Spleen (tissue), 7 donors: Measurements from ENCODE around the gene LTB4R2.

Experiments used
- POLR2AphosphoS5 ChIP-seq, 3 donors: sonication (generic); formaldehyde crosslinking; IDR thresholded peaks; one replicate each; pipeline ENCODE4 v1.5.1; 2017; ENCODE audit warnings: antibody characterized with exemption in 3 of 3
- TF ChIP-seq, protein P1 (sequence below), 11 experiments: fragments of 200-600 bp in 7 of 11; fragments of 450-650 bp in 4 of 11; sonication (generic) in 4 of 11; IDR thresholded peaks in 8 of 11; conservative IDR thresholded peaks in 3 of 11; 1 replicate in 7 of 11; 2 replicates in 4 of 11; pipeline versions ENCODE4 v1.4.0 to v1.8.0; 2016 to 2021; ENCODE audit warnings: antibody characterized with exemption in 11 of 11, inconsistent platforms in 4 of 11, mild to moderate bottlenecking in 1 of 11
- donor health status: DM: no; HTN: no; CAD: no; lungs with moderate emphysema.
- donor health status: DM: no; HTN: no; CAD: no.
- donor health status: DM: no; HTN: no; CAD: no.

DNA sequence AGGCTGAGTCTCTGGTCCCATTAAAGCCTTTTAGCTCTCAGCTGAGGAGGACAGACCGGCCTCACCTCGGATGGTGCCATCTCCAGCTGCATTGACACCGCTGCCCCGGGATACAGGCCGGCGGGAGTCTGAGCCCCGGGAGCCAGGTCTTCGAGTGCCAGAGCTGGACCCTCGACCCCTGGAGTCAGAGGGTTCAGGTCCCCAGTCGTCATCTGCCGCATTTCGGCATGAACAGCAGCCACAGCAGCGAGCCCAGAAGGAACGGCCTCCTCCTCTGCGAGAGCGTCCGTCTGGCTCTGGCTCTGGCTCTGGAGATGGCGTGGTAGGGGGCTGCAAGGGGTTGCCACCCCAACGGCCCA is 48.0 kb upstream of the LTB4R2 start:
- TF ChIP-seq POLR2AphosphoS5 (IDR thresholded peaks at IDR 0.05) = no peak
- TF ChIP-seq, protein P1, sequence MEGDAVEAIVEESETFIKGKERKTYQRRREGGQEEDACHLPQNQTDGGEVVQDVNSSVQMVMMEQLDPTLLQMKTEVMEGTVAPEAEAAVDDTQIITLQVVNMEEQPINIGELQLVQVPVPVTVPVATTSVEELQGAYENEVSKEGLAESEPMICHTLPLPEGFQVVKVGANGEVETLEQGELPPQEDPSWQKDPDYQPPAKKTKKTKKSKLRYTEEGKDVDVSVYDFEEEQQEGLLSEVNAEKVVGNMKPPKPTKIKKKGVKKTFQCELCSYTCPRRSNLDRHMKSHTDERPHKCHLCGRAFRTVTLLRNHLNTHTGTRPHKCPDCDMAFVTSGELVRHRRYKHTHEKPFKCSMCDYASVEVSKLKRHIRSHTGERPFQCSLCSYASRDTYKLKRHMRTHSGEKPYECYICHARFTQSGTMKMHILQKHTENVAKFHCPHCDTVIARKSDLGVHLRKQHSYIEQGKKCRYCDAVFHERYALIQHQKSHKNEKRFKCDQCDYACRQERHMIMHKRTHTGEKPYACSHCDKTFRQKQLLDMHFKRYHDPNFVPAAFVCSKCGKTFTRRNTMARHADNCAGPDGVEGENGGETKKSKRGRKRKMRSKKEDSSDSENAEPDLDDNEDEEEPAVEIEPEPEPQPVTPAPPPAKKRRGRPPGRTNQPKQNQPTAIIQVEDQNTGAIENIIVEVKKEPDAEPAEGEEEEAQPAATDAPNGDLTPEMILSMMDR (IDR thresholded peaks at IDR 0.05 in 8 of 11, conservative IDR thresholded peaks at IDR 0.05 in 3 of 11) = no peak
